H9 (cell line): ENCODE data around the gene PSMD1. TPM values are rescaled to one million over a fixed set of nuclear protein-coding genes. Genes with fewer than 3 reads are reported as not detected.

Experiments used
- DNase-seq: peaks from one replicate; pipeline ENCODE4 v3.0.0-alpha.2; 2017
- H2AFZ ChIP-seq: one replicate; pipeline ENCODE4 v1.6.1; 2013; ENCODE audit warnings: mild to moderate bottlenecking, low read length, control low read depth, moderate library complexity
- H2AK5ac ChIP-seq: 2 replicates; pipeline ENCODE4 v1.6.1; 2013; ENCODE audit warnings: low read length, control low read depth, mixed read lengths; ENCODE audit not compliant: insufficient read length
- H2BK120ac ChIP-seq: one replicate; pipeline ENCODE4 v1.6.1; 2013; ENCODE audit warnings: low read depth, mild to moderate bottlenecking, low read length, control low read depth, inconsistent platforms; ENCODE audit not compliant: poor library complexity, severe bottlenecking
- H2BK12ac ChIP-seq: 2 replicates; pipeline ENCODE4 v1.6.1; 2013; ENCODE audit warnings: low read length, control low read depth, mixed read lengths, low read depth; ENCODE audit not compliant: insufficient read length
- H2BK15ac ChIP-seq: 2 replicates; pipeline ENCODE4 v1.6.1; 2013; ENCODE audit warnings: low read depth, low read length, control low read depth
- H2BK20ac ChIP-seq: one replicate; pipeline ENCODE4 v1.6.1; 2013; ENCODE audit warnings: low read depth, mild to moderate bottlenecking, low read length, control low read depth, inconsistent platforms; ENCODE audit not compliant: poor library complexity, severe bottlenecking
- H2BK5ac ChIP-seq: 2 replicates; pipeline ENCODE4 v1.6.1; 2013; ENCODE audit warnings: low read length, control low read depth, mixed read lengths; ENCODE audit not compliant: insufficient read length
- H3K14ac ChIP-seq: 2 replicates; pipeline ENCODE4 v1.6.1; 2013; ENCODE audit warnings: low read length, control low read depth; ENCODE audit not compliant: insufficient read depth
- H3K18ac ChIP-seq: 2 replicates; pipeline ENCODE4 v1.6.1; 2013; ENCODE audit warnings: low read depth, mild to moderate bottlenecking, mixed read lengths, low read length, control low read depth; ENCODE audit not compliant: insufficient read length
- H3K23ac ChIP-seq: 2 replicates; pipeline ENCODE4 v1.6.1; 2013; ENCODE audit warnings: low read length, control low read depth, mixed read lengths, low read depth; ENCODE audit not compliant: insufficient read length
- H3K23me2 ChIP-seq: 2 replicates; pipeline ENCODE4 v1.6.1; 2013; ENCODE audit warnings: low read depth, mild to moderate bottlenecking, mixed read lengths, low read length, control low read depth; ENCODE audit not compliant: insufficient read length, poor library complexity, severe bottlenecking
- H3K27ac ChIP-seq: 2 replicates; pipeline ENCODE4 v1.5.1; 2013; ENCODE audit warnings: low read length, control low read depth, mixed read lengths, low read depth; ENCODE audit not compliant: insufficient read length
- H3K27me3 ChIP-seq: 2 replicates; pipeline ENCODE4 v1.6.1; 2013; ENCODE audit warnings: low read length, control low read depth, inconsistent platforms; ENCODE audit not compliant: insufficient read depth
- H3K4ac ChIP-seq: 2 replicates; pipeline ENCODE4 v1.6.1; 2013; ENCODE audit warnings: low read depth, mild to moderate bottlenecking, control low read depth, inconsistent platforms, low read length, moderate library complexity
- H3K4me1 ChIP-seq: 2 replicates; pipeline ENCODE4 v1.6.1; 2013; ENCODE audit warnings: low read length, control low read depth, inconsistent platforms; ENCODE audit not compliant: insufficient read depth
- H3K4me2 ChIP-seq: 2 replicates; pipeline ENCODE4 v1.6.1; 2013; ENCODE audit warnings: low read length, control low read depth, mixed read lengths; ENCODE audit not compliant: insufficient read length, insufficient read depth
- H3K56ac ChIP-seq: 2 replicates; pipeline ENCODE4 v1.6.1; 2013; ENCODE audit warnings: low read depth, mild to moderate bottlenecking, mixed read lengths, low read length, control low read depth; ENCODE audit not compliant: insufficient read length
- H3K79me1 ChIP-seq: 2 replicates; pipeline ENCODE4 v1.6.1; 2013; ENCODE audit warnings: low read depth, mild to moderate bottlenecking, moderate library complexity, low read length, control low read depth, inconsistent platforms; ENCODE audit not compliant: insufficient read depth, poor library complexity, severe bottlenecking
- H3K79me2 ChIP-seq: 2 replicates; pipeline ENCODE4 v1.6.1; 2013; ENCODE audit warnings: low read length, control low read depth, inconsistent platforms; ENCODE audit not compliant: insufficient read depth
- H3K9ac ChIP-seq: 2 replicates; pipeline ENCODE4 v1.6.1; 2013; ENCODE audit warnings: low read length, control low read depth, mixed read lengths; ENCODE audit not compliant: insufficient read length; ENCODE audit errors: extremely low read depth
- H3K9me3 ChIP-seq: one replicate; pipeline ENCODE4 v1.6.1; 2013; ENCODE audit warnings: low read depth, low read length, inconsistent platforms; ENCODE audit not compliant: control insufficient read depth
- H3T11ph ChIP-seq: one replicate; pipeline ENCODE4 v1.6.1; 2013; ENCODE audit warnings: mild to moderate bottlenecking, low read length, control low read depth, inconsistent platforms
- H4K20me1 ChIP-seq: one replicate; pipeline ENCODE4 v1.6.1; 2013; ENCODE audit not compliant: control insufficient read depth, insufficient read length, insufficient read depth
- H4K5ac ChIP-seq: 2 replicates; pipeline ENCODE4 v1.6.1; 2013; ENCODE audit warnings: low read depth, mild to moderate bottlenecking, mixed read lengths, low read length, control low read depth; ENCODE audit not compliant: insufficient read length
- H4K8ac ChIP-seq: replicated peaks from 2 replicates; pipeline ENCODE4 v1.6.1; 2013; ENCODE audit warnings: low read length, control low read depth, mixed read lengths, low read depth; ENCODE audit not compliant: insufficient read length
- H4K91ac ChIP-seq: 2 replicates; pipeline ENCODE4 v1.6.1; 2013; ENCODE audit warnings: low read depth, mild to moderate bottlenecking, moderate library complexity, mixed read lengths, low read length, control low read depth; ENCODE audit not compliant: insufficient read length
- H3K27ac Mint-ChIP-seq, 3 experiments: 2 replicates in 2 of 3; 3 replicates in 1 of 3; pipeline ENCODE4 v1.8.0; 2020 to 2021; ENCODE audit warnings: mixed read lengths in 3 of 3, mild to moderate bottlenecking in 1 of 3, moderate library complexity in 1 of 3
- H3K27me3 Mint-ChIP-seq: 2 replicates; pipeline ENCODE4 v1.8.0; 2021; ENCODE audit warnings: low read depth, mild to moderate bottlenecking, moderate library complexity, mixed read lengths
- H3K36me3 Mint-ChIP-seq, 3 experiments: 2 replicates in 2 of 3; 3 replicates in 1 of 3; pipeline ENCODE4 v1.8.0; 2020 to 2021; ENCODE audit warnings: low read depth in 3 of 3, mixed read lengths in 3 of 3; ENCODE audit not compliant: insufficient read depth in 1 of 3
- H3K4me1 Mint-ChIP-seq, 2 experiments: 2 replicates each; pipeline ENCODE4 v1.8.0; 2020; ENCODE audit warnings: mixed read lengths in 2 of 2
- H3K4me3 Mint-ChIP-seq, 2 experiments: 2 replicates in 1 of 2; 3 replicates in 1 of 2; pipeline ENCODE4 v1.8.0; 2020 to 2021; ENCODE audit warnings: mild to moderate bottlenecking in 2 of 2, mixed read lengths in 2 of 2, moderate library complexity in 1 of 2
- H3K9me3 Mint-ChIP-seq, 2 experiments: 2 replicates in 1 of 2; 3 replicates in 1 of 2; pipeline ENCODE4 v1.8.0; 2020; ENCODE audit warnings: mild to moderate bottlenecking in 2 of 2, mixed read lengths in 2 of 2, moderate library complexity in 1 of 2
- total RNA-seq: library from RNA; stranded (reverse); gene quantifications from 2 replicates; pipeline ENCODE4 v1.2.1, GENCODE V29; 2021
- TF ChIP-seq, protein P1 (sequence below): fragments of 200-600 bp; sonication (generic); conservative IDR thresholded peaks from 3 replicates; pipeline ENCODE4 v1.8.0; 2021; ENCODE audit warnings: antibody characterized with exemption, mild to moderate bottlenecking

Gene PSMD1
- total RNA-seq, 1 experiment from 2014 or later: 166 TPM

DNA sequence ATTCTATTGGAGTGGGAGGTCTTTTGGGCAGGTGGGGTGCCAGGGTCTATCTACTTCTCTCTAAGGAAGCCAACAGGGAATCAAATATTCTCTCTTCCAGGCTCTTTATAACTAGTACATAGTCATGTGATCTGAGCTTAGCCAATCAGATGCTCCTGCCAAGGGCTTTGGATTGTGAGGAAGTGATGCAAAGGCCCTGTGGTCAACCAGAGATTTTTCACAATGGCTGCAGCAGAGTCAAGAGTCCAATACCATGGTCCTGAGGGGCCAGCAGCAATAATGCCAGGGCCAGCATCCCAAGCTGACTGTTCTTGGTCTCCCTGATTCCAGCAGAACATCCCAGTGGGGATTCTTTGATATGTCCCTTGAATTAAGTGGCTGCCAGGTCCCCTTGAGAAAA lies 27.8 kb upstream of the PSMD1 start:
- no peak overlapping the region for H3K23ac ChIP-seq
- no peak overlapping the region for H2BK5ac ChIP-seq
- no peak overlapping the region for H4K91ac ChIP-seq
- Mint-ChIP-seq H3K27ac (no peak overlapping the region), H3K27me3 (peaks cover 28% of the 10 kb centered on the region), H3K9me3 (no peaks in the 10 kb centered on the region), H3K4me3 (no peak overlapping the region), H3K4me1 (no peaks in the 10 kb centered on the region), H3K36me3 (no peaks in the 10 kb centered on the region)
- TF ChIP-seq, protein P1, sequence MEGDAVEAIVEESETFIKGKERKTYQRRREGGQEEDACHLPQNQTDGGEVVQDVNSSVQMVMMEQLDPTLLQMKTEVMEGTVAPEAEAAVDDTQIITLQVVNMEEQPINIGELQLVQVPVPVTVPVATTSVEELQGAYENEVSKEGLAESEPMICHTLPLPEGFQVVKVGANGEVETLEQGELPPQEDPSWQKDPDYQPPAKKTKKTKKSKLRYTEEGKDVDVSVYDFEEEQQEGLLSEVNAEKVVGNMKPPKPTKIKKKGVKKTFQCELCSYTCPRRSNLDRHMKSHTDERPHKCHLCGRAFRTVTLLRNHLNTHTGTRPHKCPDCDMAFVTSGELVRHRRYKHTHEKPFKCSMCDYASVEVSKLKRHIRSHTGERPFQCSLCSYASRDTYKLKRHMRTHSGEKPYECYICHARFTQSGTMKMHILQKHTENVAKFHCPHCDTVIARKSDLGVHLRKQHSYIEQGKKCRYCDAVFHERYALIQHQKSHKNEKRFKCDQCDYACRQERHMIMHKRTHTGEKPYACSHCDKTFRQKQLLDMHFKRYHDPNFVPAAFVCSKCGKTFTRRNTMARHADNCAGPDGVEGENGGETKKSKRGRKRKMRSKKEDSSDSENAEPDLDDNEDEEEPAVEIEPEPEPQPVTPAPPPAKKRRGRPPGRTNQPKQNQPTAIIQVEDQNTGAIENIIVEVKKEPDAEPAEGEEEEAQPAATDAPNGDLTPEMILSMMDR: no peak
- H3K56ac ChIP-seq: no peak overlapping the region
- H3K4me2 ChIP-seq: no peak overlapping the region
- no peak overlapping the region for H3K14ac ChIP-seq
- H4K8ac ChIP-seq: no peak overlapping the region
- H2AK5ac ChIP-seq: no peak overlapping the region
- H2BK20ac ChIP-seq: no peak overlapping the region
- no peak overlapping the region for H4K5ac ChIP-seq
- no peaks in the 10 kb centered on the region for H3K4me1 ChIP-seq
- no peak overlapping the region for H2BK12ac ChIP-seq
- H3K9ac ChIP-seq: no peak overlapping the region
- H3K79me1 ChIP-seq: no peaks in the 10 kb centered on the region
- H2AFZ ChIP-seq: no peak overlapping the region
- no peaks in the 10 kb centered on the region for H3K79me2 ChIP-seq
- H3K27me3 ChIP-seq: no peaks in the 10 kb centered on the region
- no peak overlapping the region for H2BK120ac ChIP-seq
- DNase-seq: no peak
- H3K4ac ChIP-seq: no peak overlapping the region
- no peaks in the 10 kb centered on the region for H4K20me1 ChIP-seq
- no peak overlapping the region for H3K18ac ChIP-seq
- H3K23me2 ChIP-seq: no peaks in the 10 kb centered on the region
- H3K9me3 ChIP-seq: no peaks in the 10 kb centered on the region
- no peak overlapping the region for H2BK15ac ChIP-seq
- no peak overlapping the region for H3K27ac ChIP-seq
- H3T11ph ChIP-seq: no peak overlapping the region
